Measurements from ENCODE around the gene PPTC7.

- TF ChIP-seq CTCF (IDR thresholded peaks at IDR 0.05), result no peak
- no peak for TF ChIP-seq POLR2A (IDR thresholded peaks at IDR 0.05)
These were observed 16.2 kb upstream of the PPTC7 start for GRCh38 chr12:110599334-110599733.
